Mucosa of rectum (tissue), 2 donors: ENCODE results near the gene BCL2.
"Not testable (repeated sequence)": the region's sequence is repeated elsewhere in the genome, so short reads cannot be mapped to it uniquely, and the experiment has no call there.

Source experiments
- H3K27ac ChIP-seq, 2 donors: one replicate each; pipeline ENCODE4 v1.7.0; 2013; ENCODE audit warnings: inconsistent platforms in 2 of 2, low read depth in 2 of 2, low read length in 2 of 2
- H3K27me3 ChIP-seq, 2 donors: one replicate each; pipeline ENCODE4 v1.7.0; 2013; ENCODE audit warnings: low read length in 2 of 2; ENCODE audit not compliant: control insufficient read depth in 2 of 2, insufficient read depth in 2 of 2
- H3K36me3 ChIP-seq, 2 donors: one replicate each; pipeline ENCODE4 v1.7.0; 2013; ENCODE audit warnings: low read length in 2 of 2; ENCODE audit not compliant: control insufficient read depth in 2 of 2, insufficient read depth in 2 of 2
- H3K4me1 ChIP-seq, 2 donors: one replicate each; pipeline ENCODE4 v1.7.0; 2013; ENCODE audit warnings: low read length in 2 of 2, mild to moderate bottlenecking in 1 of 2; ENCODE audit not compliant: control insufficient read depth in 2 of 2, insufficient read depth in 2 of 2
- H3K4me3 ChIP-seq, 2 donors: one replicate each; pipeline ENCODE4 v1.7.0; 2013; ENCODE audit warnings: low read length in 2 of 2
- H3K9ac ChIP-seq, 2 donors: one replicate each; pipeline ENCODE4 v1.7.0; 2013; ENCODE audit warnings: low read length in 2 of 2, low read depth in 1 of 2, mild to moderate bottlenecking in 1 of 2
- H3K9me3 ChIP-seq, 2 donors: one replicate each; pipeline ENCODE4 v1.7.0; 2013; ENCODE audit warnings: low read length in 2 of 2; ENCODE audit not compliant: control insufficient read depth in 2 of 2
- donor health status: healthy.
- donor health status: Normal muscosa, but diverticular disease.

BCL2 gene

GRCh38 chr18:63197246-63197869, 122.2 kb downstream of the BCL2 start:
- H3K4me3 ChIP-seq = no peak overlapping the region

GRCh38 chr18:63195326-63196159, 124.0 kb downstream of the BCL2 start:
- H3K36me3 ChIP-seq = no peaks in the 10 kb centered on the region

More at GRCh38 chr18:63197246-63197869, 122.2 kb downstream of the BCL2 start:
- Histone ChIP-seq H3K4me1 (peaks cover 12 to 33% of the 10 kb centered on the region in 2 donors), H3K36me3 (no peaks in the 10 kb centered on the region), H3K9me3 (no peaks in the 10 kb centered on the region), H3K27ac (peak overlapping the region; percentile 26 to 67), H3K27me3 (no peaks in the 10 kb centered on the region), H3K9ac (no peak overlapping the region)

GRCh38 chr18:63192885-63193349, 126.7 kb downstream of the BCL2 start:
- Histone ChIP-seq H3K4me3 (no peak overlapping the region), H3K27ac (no peak overlapping the region), H3K36me3 (no peaks in the 10 kb centered on the region), H3K9me3 (no peaks in the 10 kb centered on the region), H3K9ac (no peak overlapping the region), H3K27me3 (no peaks in the 10 kb centered on the region), H3K4me1 (peaks cover 6 to 24% of the 10 kb centered on the region in 2 donors)

More at GRCh38 chr18:63195326-63196159, 124.0 kb downstream of the BCL2 start:
- no peak overlapping the region for H3K9ac ChIP-seq
- H3K9me3 ChIP-seq = no peaks in the 10 kb centered on the region
- H3K4me3 ChIP-seq = peak overlapping the region in 1 of 2 donors; percentile 17
- peak overlapping the region; percentile 56 to 67 for H3K27ac ChIP-seq
- H3K27me3 ChIP-seq = no peaks in the 10 kb centered on the region
- peaks cover 12 to 33% of the 10 kb centered on the region in 2 donors for H3K4me1 ChIP-seq

- no peak overlapping the region for H3K9ac ChIP-seq
- H3K27me3 ChIP-seq = no peaks in the 10 kb centered on the region
- no peaks in the 10 kb centered on the region for H3K9me3 ChIP-seq
- no peaks in the 10 kb centered on the region for H3K36me3 ChIP-seq
- no peak overlapping the region for H3K27ac ChIP-seq
- no peak overlapping the region for H3K4me3 ChIP-seq
- peaks cover 8 to 22% of the 10 kb centered on the region in 2 donors for H3K4me1 ChIP-seq
Observed at GRCh38 chr18:63192126-63192884, 127.3 kb downstream of the BCL2 start.

GRCh38 chr18:63191413-63191812, 128.2 kb downstream of the BCL2 start:
- no peaks in the 10 kb centered on the region for H3K9me3 ChIP-seq
- H3K36me3 ChIP-seq = no peaks in the 10 kb centered on the region
- H3K4me1 ChIP-seq = peaks cover 12 to 23% of the 10 kb centered on the region in 2 donors
- no peaks in the 10 kb centered on the region for H3K27me3 ChIP-seq
- H3K4me3 ChIP-seq = no peak overlapping the region
- no peak overlapping the region for H3K9ac ChIP-seq
- H3K27ac ChIP-seq = no peak overlapping the region

GRCh38 chr18:63190838-63191237, 128.7 kb downstream of the BCL2 start:
- peaks cover 12 to 23% of the 10 kb centered on the region in 2 donors for H3K4me1 ChIP-seq

GRCh38 chr18:63189817-63190216, 129.8 kb downstream of the BCL2 start:
- H3K9me3 ChIP-seq = no peaks in the 10 kb centered on the region
- no peak overlapping the region for H3K9ac ChIP-seq
- no peak overlapping the region for H3K27ac ChIP-seq
- H3K36me3 ChIP-seq = no peaks in the 10 kb centered on the region
- no peak overlapping the region for H3K4me3 ChIP-seq
- H3K4me1 ChIP-seq = peaks cover 9 to 19% of the 10 kb centered on the region in 2 donors
- no peaks in the 10 kb centered on the region for H3K27me3 ChIP-seq

More at GRCh38 chr18:63190838-63191237, 128.7 kb downstream of the BCL2 start:
- H3K9me3 ChIP-seq, H3K36me3 ChIP-seq, H3K27ac ChIP-seq, H3K9ac ChIP-seq, H3K4me3 ChIP-seq, H3K27me3 ChIP-seq: not testable (repeated sequence)

- no peak overlapping the region for H3K9ac ChIP-seq
- H3K27ac ChIP-seq = no peak overlapping the region
- H3K4me1 ChIP-seq = peaks cover 9 to 18% of the 10 kb centered on the region in 2 donors
- no peak overlapping the region for H3K4me3 ChIP-seq
- no peaks in the 10 kb centered on the region for H3K9me3 ChIP-seq
- no peaks in the 10 kb centered on the region for H3K27me3 ChIP-seq
- no peaks in the 10 kb centered on the region for H3K36me3 ChIP-seq
Observed at GRCh38 chr18:63189041-63189440, 130.5 kb downstream of the BCL2 start.

GRCh38 chr18:63187791-63188460, 131.6 kb downstream of the BCL2 start:
- Histone ChIP-seq H3K4me1 (peaks cover 19 to 28% of the 10 kb centered on the region in 2 donors), H3K36me3 (no peaks in the 10 kb centered on the region), H3K9ac (no peak overlapping the region), H3K4me3 (no peak overlapping the region), H3K27me3 (no peaks in the 10 kb centered on the region), H3K9me3 (no peaks in the 10 kb centered on the region), H3K27ac (no peak overlapping the region)
